HepG2 (cell line): ENCODE measurements around the gene HEPN1. TPM values are rescaled to one million over a fixed set of nuclear protein-coding genes. Genes with fewer than 3 reads are reported as not detected.

Experiments
- FOXP1 ChIP-seq, 2 experiments: fragments of 450-650 bp in 1 of 2; IDR thresholded peaks; 2 replicates each; pipeline ENCODE4 v1.6.1; 2017 to 2018; ENCODE audit warnings: antibody characterized with exemption in 1 of 2
- GABPA ChIP-seq, 2 experiments: IDR thresholded peaks; 2 replicates each; pipeline ENCODE4 v1.6.1; 2011 to 2016; ENCODE audit warnings: low read depth in 2 of 2, low read length in 1 of 2, missing biosample characterization in 1 of 2, missing genetic modification characterization in 1 of 2
- IKZF1 ChIP-seq: fragments of 450-650 bp; IDR thresholded peaks from 2 replicates; pipeline ENCODE4 v1.7.1; 2016
- JUND ChIP-seq: sonication (generic); formaldehyde crosslinking; IDR thresholded peaks from 2 replicates; pipeline ENCODE4 v1.8.0; 2022; ENCODE audit warnings: mild to moderate bottlenecking, missing genetic modification reagents
- MED1 ChIP-seq: sonication (generic); formaldehyde crosslinking; IDR thresholded peaks from 2 replicates; pipeline ENCODE4 v1.4.0; 2020; ENCODE audit warnings: missing genetic modification reagents
- MED8 ChIP-seq: sonication (generic); formaldehyde crosslinking; IDR thresholded peaks from 2 replicates; pipeline ENCODE4 v1.8.1; 2023; ENCODE audit warnings: mild to moderate bottlenecking, missing genetic modification reagents; ENCODE audit not compliant: insufficient replicate concordance
- PHF20 ChIP-seq: sonication (generic); formaldehyde crosslinking; IDR thresholded peaks from 2 replicates; pipeline ENCODE4 v1.5.0; 2020; ENCODE audit warnings: mild to moderate bottlenecking, missing genetic modification reagents
- PHF21A ChIP-seq: sonication (generic); formaldehyde crosslinking; IDR thresholded peaks from 2 replicates; pipeline ENCODE4 v1.5.0; 2020; ENCODE audit warnings: mild to moderate bottlenecking, missing genetic modification reagents
- RXRB ChIP-seq: IDR thresholded peaks from 2 replicates; pipeline ENCODE4 v1.6.1; 2016; ENCODE audit warnings: borderline replicate concordance, missing genetic modification reagents, missing compliant biosample characterization
- SOX13 ChIP-seq, 3 experiments: fragments of 450-650 bp in 1 of 3; sonication (generic) in 1 of 3; formaldehyde crosslinking in 1 of 3; IDR thresholded peaks in 2 of 3; conservative IDR thresholded peaks in 1 of 3; 2 replicates each; pipeline versions ENCODE4 v1.5.0 to v1.6.1; 2016 to 2020; ENCODE audit warnings: antibody characterized with exemption in 1 of 3, mild to moderate bottlenecking in 1 of 3, missing compliant biosample characterization in 1 of 3, missing genetic modification reagents in 1 of 3, moderate library complexity in 1 of 3
- SP140L ChIP-seq: sonication (generic); formaldehyde crosslinking; IDR thresholded peaks from 2 replicates; pipeline ENCODE4 v1.4.0; 2020; ENCODE audit warnings: missing genetic modification reagents, borderline replicate concordance
- STAG1 ChIP-seq: sonication (generic); formaldehyde crosslinking; IDR thresholded peaks from 2 replicates; pipeline ENCODE4 v1.4.0; 2020; ENCODE audit warnings: missing genetic modification reagents
- ZFYVE20 ChIP-seq: sonication (generic); formaldehyde crosslinking; IDR thresholded peaks from 2 replicates; pipeline ENCODE4 v1.8.0; 2023; ENCODE audit warnings: low read depth, mild to moderate bottlenecking, moderate library complexity, missing genetic modification reagents, borderline replicate concordance
- ZKSCAN8 ChIP-seq: IDR thresholded peaks from 2 replicates; pipeline ENCODE4 v1.6.1; 2016; ENCODE audit warnings: borderline replicate concordance, missing genetic modification reagents, missing compliant biosample characterization
- ZNF772 ChIP-seq: sonication (generic); formaldehyde crosslinking; IDR thresholded peaks from 2 replicates; pipeline ENCODE4 v1.5.0; 2020; ENCODE audit warnings: mild to moderate bottlenecking, missing genetic modification reagents
- ZSCAN29 ChIP-seq: sonication (generic); formaldehyde crosslinking; conservative IDR thresholded peaks from 2 replicates; pipeline ENCODE4 v1.4.0; 2020; ENCODE audit warnings: mild to moderate bottlenecking, missing genetic modification reagents
- polyA plus RNA-seq, 8 experiments: library from polyadenylated mRNA; depleted of rRNA in 3 of 8; stranded (reverse) in 7 of 8; unstranded in 1 of 8; fragments of >200 nt; fragmentation: Illumina TruSeq in 4 of 8; extraction: Trizol in 4 of 8; gene quantifications; 2 replicates each; pipeline versions ENCODE4 v1.2.1 to v1.2.3, GENCODE V29; 2011 to 2016; ENCODE audit warnings: low read depth in 4 of 8, missing spikeins in 1 of 8, mixed read lengths in 1 of 8; ENCODE audit not compliant: insufficient read depth in 1 of 8
- total RNA-seq, 5 experiments: library from RNA; depleted of rRNA; stranded (reverse); fragments of >200 nt; fragmentation: Illumina TruSeq; extraction: Trizol; gene quantifications; 2 replicates each; pipeline ENCODE4 v1.2.3, GENCODE V29; 2016; ENCODE audit warnings: low read depth in 1 of 5
- TF ChIP-seq, protein P1 (sequence below): IDR thresholded peaks from 2 replicates; pipeline ENCODE4 v1.6.1; 2016; ENCODE audit warnings: missing genetic modification reagents, missing compliant biosample characterization
- TF ChIP-seq, protein P2 (sequence below): IDR thresholded peaks from 2 replicates; pipeline ENCODE4 v1.6.1; 2016; ENCODE audit warnings: missing compliant biosample characterization, missing genetic modification reagents, borderline replicate concordance
- TF ChIP-seq, protein P3 (sequence below): sonication (generic); formaldehyde crosslinking; IDR thresholded peaks from 2 replicates; pipeline ENCODE4 v1.5.1; 2020; ENCODE audit warnings: mild to moderate bottlenecking, missing genetic modification reagents, borderline replicate concordance

HEPN1 gene
- total and polyA plus RNA-seq, 2 of the 13 experiments (the other 11 are each of a cell fraction or from before 2014, with no cell fraction given) = not detected

GRCh38 chr11:124942466-124943253 lies 23.6 kb downstream of the HEPN1 start (continued):
- TF ChIP-seq, protein P1, sequence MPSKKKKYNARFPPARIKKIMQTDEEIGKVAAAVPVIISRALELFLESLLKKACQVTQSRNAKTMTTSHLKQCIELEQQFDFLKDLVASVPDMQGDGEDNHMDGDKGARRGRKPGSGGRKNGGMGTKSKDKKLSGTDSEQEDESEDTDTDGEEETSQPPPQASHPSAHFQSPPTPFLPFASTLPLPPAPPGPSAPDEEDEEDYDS (CRISPR knock-in tag) = no peak
- TF ChIP-seq JUND = no peak
- TF ChIP-seq, protein P2, sequence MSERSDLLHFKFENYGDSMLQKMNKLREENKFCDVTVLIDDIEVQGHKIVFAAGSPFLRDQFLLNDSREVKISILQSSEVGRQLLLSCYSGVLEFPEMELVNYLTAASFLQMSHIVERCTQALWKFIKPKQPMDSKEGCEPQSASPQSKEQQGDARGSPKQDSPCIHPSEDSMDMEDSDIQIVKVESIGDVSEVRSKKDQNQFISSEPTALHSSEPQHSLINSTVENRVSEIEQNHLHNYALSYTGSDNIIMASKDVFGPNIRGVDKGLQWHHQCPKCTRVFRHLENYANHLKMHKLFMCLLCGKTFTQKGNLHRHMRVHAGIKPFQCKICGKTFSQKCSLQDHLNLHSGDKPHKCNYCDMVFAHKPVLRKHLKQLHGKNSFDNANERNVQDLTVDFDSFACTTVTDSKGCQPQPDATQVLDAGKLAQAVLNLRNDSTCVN (CRISPR knock-in tag) = peak; percentile 47; the same call in 1 of the 2 replicates
- TF ChIP-seq ZNF772 (CRISPR knock-in tag) = 0 out of 2 replicates have a peak, but pooled peaks have one; percentile 10
- TF ChIP-seq FOXP1 (IDR thresholded peaks at IDR 0.05) = no peak
- TF ChIP-seq FOXP1 (CRISPR knock-in tag; IDR thresholded peaks at IDR 0.05) = 0 out of 2 replicates have a peak, but pooled peaks have one; percentile 17
- TF ChIP-seq MED1 = peak; percentile 73
- TF ChIP-seq ZSCAN29 (CRISPR knock-in tag) = 0 out of 2 replicates have a peak, but pooled peaks have one; percentile 25
- no peak for TF ChIP-seq GABPA (IDR thresholded peaks at IDR 0.05; ENCODE audit: low read depth, low read length)
- TF ChIP-seq GABPA (CRISPR knock-in tag; IDR thresholded peaks at IDR 0.05; ENCODE audit: low read depth) = peak; percentile 47
- no peak for TF ChIP-seq SOX13 (IDR thresholded peaks at IDR 0.05)
- TF ChIP-seq SOX13 (CRISPR knock-in tag; conservative IDR thresholded peaks at IDR 0.05 in 1 of 2, IDR thresholded peaks at IDR 0.05 in 1 of 2) = peak in 1 of 2 experiments; percentile 49; a peak in 1 of 4 replicates
- peak; percentile 64; the same call in 1 of the 2 replicates for TF ChIP-seq ZKSCAN8
- no peak for TF ChIP-seq MED8 (CRISPR knock-in tag)
- TF ChIP-seq SP140L (CRISPR knock-in tag) = no peak
- TF ChIP-seq IKZF1 = no peak
- peak; percentile 81 for TF ChIP-seq PHF21A (CRISPR knock-in tag)
- no peak for TF ChIP-seq STAG1 (CRISPR knock-in tag)
- no peak for TF ChIP-seq PHF20
- TF ChIP-seq, protein P3, sequence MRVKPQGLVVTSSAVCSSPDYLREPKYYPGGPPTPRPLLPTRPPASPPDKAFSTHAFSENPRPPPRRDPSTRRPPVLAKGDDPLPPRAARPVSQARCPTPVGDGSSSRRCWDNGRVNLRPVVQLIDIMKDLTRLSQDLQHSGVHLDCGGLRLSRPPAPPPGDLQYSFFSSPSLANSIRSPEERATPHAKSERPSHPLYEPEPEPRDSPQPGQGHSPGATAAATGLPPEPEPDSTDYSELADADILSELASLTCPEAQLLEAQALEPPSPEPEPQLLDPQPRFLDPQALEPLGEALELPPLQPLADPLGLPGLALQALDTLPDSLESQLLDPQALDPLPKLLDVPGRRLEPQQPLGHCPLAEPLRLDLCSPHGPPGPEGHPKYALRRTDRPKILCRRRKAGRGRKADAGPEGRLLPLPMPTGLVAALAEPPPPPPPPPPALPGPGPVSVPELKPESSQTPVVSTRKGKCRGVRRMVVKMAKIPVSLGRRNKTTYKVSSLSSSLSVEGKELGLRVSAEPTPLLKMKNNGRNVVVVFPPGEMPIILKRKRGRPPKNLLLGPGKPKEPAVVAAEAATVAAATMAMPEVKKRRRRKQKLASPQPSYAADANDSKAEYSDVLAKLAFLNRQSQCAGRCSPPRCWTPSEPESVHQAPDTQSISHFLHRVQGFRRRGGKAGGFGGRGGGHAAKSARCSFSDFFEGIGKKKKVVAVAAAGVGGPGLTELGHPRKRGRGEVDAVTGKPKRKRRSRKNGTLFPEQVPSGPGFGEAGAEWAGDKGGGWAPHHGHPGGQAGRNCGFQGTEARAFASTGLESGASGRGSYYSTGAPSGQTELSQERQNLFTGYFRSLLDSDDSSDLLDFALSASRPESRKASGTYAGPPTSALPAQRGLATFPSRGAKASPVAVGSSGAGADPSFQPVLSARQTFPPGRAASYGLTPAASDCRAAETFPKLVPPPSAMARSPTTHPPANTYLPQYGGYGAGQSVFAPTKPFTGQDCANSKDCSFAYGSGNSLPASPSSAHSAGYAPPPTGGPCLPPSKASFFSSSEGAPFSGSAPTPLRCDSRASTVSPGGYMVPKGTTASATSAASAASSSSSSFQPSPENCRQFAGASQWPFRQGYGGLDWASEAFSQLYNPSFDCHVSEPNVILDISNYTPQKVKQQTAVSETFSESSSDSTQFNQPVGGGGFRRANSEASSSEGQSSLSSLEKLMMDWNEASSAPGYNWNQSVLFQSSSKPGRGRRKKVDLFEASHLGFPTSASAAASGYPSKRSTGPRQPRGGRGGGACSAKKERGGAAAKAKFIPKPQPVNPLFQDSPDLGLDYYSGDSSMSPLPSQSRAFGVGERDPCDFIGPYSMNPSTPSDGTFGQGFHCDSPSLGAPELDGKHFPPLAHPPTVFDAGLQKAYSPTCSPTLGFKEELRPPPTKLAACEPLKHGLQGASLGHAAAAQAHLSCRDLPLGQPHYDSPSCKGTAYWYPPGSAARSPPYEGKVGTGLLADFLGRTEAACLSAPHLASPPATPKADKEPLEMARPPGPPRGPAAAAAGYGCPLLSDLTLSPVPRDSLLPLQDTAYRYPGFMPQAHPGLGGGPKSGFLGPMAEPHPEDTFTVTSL (CRISPR knock-in tag) = no peak
- peak; percentile 52; the same call in 1 of the 2 replicates for TF ChIP-seq RXRB
- no peak for TF ChIP-seq ZFYVE20 (CRISPR knock-in tag)
